Measurements from ENCODE around the gene MAGEF1. TPM values are rescaled to one million over a fixed set of nuclear protein-coding genes. Genes with fewer than 3 reads are reported as not detected.

Gene MAGEF1
- total and polyA plus RNA-seq, 2 of the 8 experiments (the other 6 are each of a cell fraction or from before 2014, with no cell fraction given), result 26.5 to 56.7 TPM

- Histone ChIP-seq H3K9ac (replicated peaks in 1 of 4; ENCODE audit: extremely low read depth in 1 of 4, low read depth in 3 of 4, low read length in 3 of 4) (no peak overlapping the region), H4K20me1 (replicated peaks in 1 of 2; ENCODE audit: control insufficient read depth in 1 of 2, insufficient read depth in 2 of 2, low read length in 2 of 2) (no peaks in the 10 kb centered on the region), H3K14ac (ENCODE audit: insufficient read length) (no peak overlapping the region), H3K4me2 (ENCODE audit: insufficient read depth in 1 of 2, low read depth in 2 of 2, low read length in 2 of 2) (no peak overlapping the region), H2BK20ac (ENCODE audit: low read length) (no peak overlapping the region), H4K91ac (replicated peaks; ENCODE audit: insufficient read length, low read length) (no peak overlapping the region), H3K18ac (ENCODE audit: extremely low read depth, low read length) (no peak overlapping the region), H3K36me3 (ENCODE audit: control insufficient read depth in 2 of 4, insufficient read depth in 4 of 4, low read length in 3 of 4) (no peaks in the 10 kb centered on the region), H3K4me1 (replicated peaks in 1 of 4; ENCODE audit: control insufficient read depth in 3 of 4, insufficient read depth in 4 of 4, low read length in 3 of 4) (no peaks in the 10 kb centered on the region; a peak in 1 of 7 replicates), H2BK12ac (ENCODE audit: low read depth, low read length) (no peak overlapping the region), H3K79me1 (ENCODE audit: low read depth, low read length) (no peaks in the 10 kb centered on the region), H3K4ac (replicated peaks; ENCODE audit: insufficient read length, low read depth, low read length) (no peak overlapping the region), H4K8ac (ENCODE audit: extremely low read depth, insufficient read depth, low read length) (no peak overlapping the region), H2BK120ac (replicated peaks; ENCODE audit: low read depth, low read length) (no peak overlapping the region), H3K27ac (ENCODE audit: low read depth, low read length) (no peak overlapping the region), H3K4me3 (ENCODE audit: extremely low read depth in 1 of 4, insufficient read depth in 2 of 4, low read depth in 3 of 4, low read length in 4 of 4) (no peak overlapping the region), H3K27me3 (replicated peaks in 1 of 4; ENCODE audit: control insufficient read depth in 3 of 4, extremely low read depth in 1 of 4, insufficient read depth in 3 of 4, low read length in 3 of 4) (peaks cover 0 to 3% (median 0%) of the 10 kb centered on the region in 4 experiments; a peak in 3 of 7 replicates), H2AFZ (ENCODE audit: low read length) (no peak overlapping the region), H3K56ac (replicated peaks; ENCODE audit: insufficient read length, low read depth, low read length) (no peak overlapping the region), H3K9me3 (ENCODE audit: insufficient read depth in 2 of 2, low read depth in 1 of 2, low read length in 1 of 2) (no peaks in the 10 kb centered on the region), H2BK15ac (ENCODE audit: low read length) (no peak overlapping the region), H2BK5ac (ENCODE audit: low read depth, low read length) (no peak overlapping the region), H3K79me2 (ENCODE audit: control insufficient read depth in 1 of 2, insufficient read depth in 2 of 2, low read length in 2 of 2) (no peaks in the 10 kb centered on the region), H2AK5ac (ENCODE audit: low read depth, low read length) (no peak overlapping the region), H4K5ac (ENCODE audit: insufficient read length, low read depth, low read length) (no peak overlapping the region), H3K23ac (ENCODE audit: insufficient read length) (no peak overlapping the region), H3K23me2 (ENCODE audit: low read depth, low read length) (0 out of 2 replicates have a peak, but pooled peaks cover 2% of the 10 kb centered on the region)
- 90% methylated on average over 6 of the region's 6 CpGs; no CpG with 5 or more reads in 1 of the 2 experiments for WGBS, 2 experiments (ENCODE audit: extremely low coverage in 1 of 2, insufficient coverage in 1 of 2, insufficient read length in 1 of 2, insufficient replicate concordance in 2 of 2, low coverage in 1 of 2, low lambda C conversion rate in 2 of 2, missing lambda C conversion rate in 1 of 2)
- POLR2A ChIA-PET (ENCODE audit: partially characterized antibody), result interaction anchor here (4.9 kb wide), 1 partner anchor 17 kb away, joined by 21 read pairs; the partner anchor contains the start of gene MAGEF1
- CTCF ChIA-PET (ENCODE audit: partially characterized antibody), result interaction anchor here (1.4 to 11.2 kb wide), 7 partner anchors 9 to 135 kb away, joined by 3 to 100 read pairs (median 9); no protein-coding TSS in a partner anchor
- no peak for FAIRE-seq
- peak in 1 of 2 experiments; percentile 31 for DNase-seq (ENCODE audit: low read depth in 1 of 2, low spot score in 2 of 2)
- TF ChIP-seq POLR2AphosphoS5 (IDR thresholded peaks at IDR 0.05; ENCODE audit: low read depth, low read length) (no peak), POU5F1 (IDR thresholded peaks at IDR 0.05; ENCODE audit: low read depth, low read length) (no peak), CREB1 (IDR thresholded peaks at IDR 0.05) (no peak), NANOG (IDR thresholded peaks at IDR 0.05; ENCODE audit: insufficient read depth, low read depth, low read length, poor library complexity, severe bottlenecking) (no peak), KDM5A (IDR thresholded peaks at IDR 0.05; ENCODE audit: low read length) (no peak), SP4 (IDR thresholded peaks at IDR 0.05; ENCODE audit: low read length) (no peak), EZH2 (IDR thresholded peaks at IDR 0.05; ENCODE audit: low read depth, low read length, severe bottlenecking) (no peak), RXRA (IDR thresholded peaks at IDR 0.05; ENCODE audit: insufficient read depth, low read depth, low read length) (no peak), POLR2A (IDR thresholded peaks at IDR 0.05; ENCODE audit: control extremely low read depth in 1 of 2, low read depth in 2 of 2, low read length in 2 of 2) (no peak), SP2 (IDR thresholded peaks at IDR 0.05; ENCODE audit: low read length) (no peak), KDM1A (IDR thresholded peaks at IDR 0.05; ENCODE audit: borderline replicate concordance, low read length) (no peak), FOSL1 (IDR thresholded peaks at IDR 0.05; ENCODE audit: insufficient read depth, low read depth, low read length) (no peak)
- TF ChIP-seq, protein P1, sequence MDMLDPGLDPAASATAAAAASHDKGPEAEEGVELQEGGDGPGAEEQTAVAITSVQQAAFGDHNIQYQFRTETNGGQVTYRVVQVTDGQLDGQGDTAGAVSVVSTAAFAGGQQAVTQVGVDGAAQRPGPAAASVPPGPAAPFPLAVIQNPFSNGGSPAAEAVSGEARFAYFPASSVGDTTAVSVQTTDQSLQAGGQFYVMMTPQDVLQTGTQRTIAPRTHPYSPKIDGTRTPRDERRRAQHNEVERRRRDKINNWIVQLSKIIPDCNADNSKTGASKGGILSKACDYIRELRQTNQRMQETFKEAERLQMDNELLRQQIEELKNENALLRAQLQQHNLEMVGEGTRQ (IDR thresholded peaks at IDR 0.05; ENCODE audit: low read length), result no peak
These were observed 16.2 kb upstream of the MAGEF1 start for GRCh38 chr3:184728010-184728527.
